ENCODE measurements around the gene OR2J1. TPM values are rescaled to one million over a fixed set of nuclear protein-coding genes. Genes with fewer than 3 reads are reported as not detected.
"Not testable (repeated sequence)": the region's sequence is repeated elsewhere in the genome, so short reads cannot be mapped to it uniquely, and the experiment has no call there.

Gene OR2J1
- total RNA-seq, 2 donors from 2014 or later, result not detected

DNA sequence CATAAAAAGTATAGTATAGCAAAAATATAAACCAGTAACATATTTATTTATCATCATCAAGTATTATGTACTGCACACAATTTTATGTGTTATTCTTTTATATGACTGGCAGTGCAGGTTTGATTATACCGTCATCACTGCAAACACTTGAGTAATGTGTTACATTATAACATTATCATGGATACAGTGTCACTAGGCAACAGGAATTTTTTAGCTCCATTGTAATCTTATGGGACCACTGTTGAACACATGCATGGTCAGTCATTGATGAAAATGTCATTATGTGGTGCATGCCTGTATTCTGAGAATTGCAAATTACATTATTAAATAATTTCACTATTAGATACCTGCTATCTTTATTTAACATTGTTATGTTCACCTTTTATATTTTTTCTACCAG lies 42.3 kb downstream of the OR2J1 start:
- H3K27me3 ChIP-seq, result no peaks in the 10 kb centered on the region
- no peak overlapping the region for H3K9ac ChIP-seq (ENCODE audit: low read depth in 2 of 2, low read length in 2 of 2)
- no peak for DNase-seq
- H3K4me1 ChIP-seq, result no peaks in the 10 kb centered on the region
- H3K36me3 ChIP-seq, result no peaks in the 10 kb centered on the region
- no peak overlapping the region for H3K4me3 ChIP-seq
- H3K9me3 ChIP-seq, result no peaks in the 10 kb centered on the region
- H3K27ac ChIP-seq, result no peak overlapping the region
- intact Hi-C loops (cut with DNase I), result no loop called here
- TF ChIP-seq, protein P1, sequence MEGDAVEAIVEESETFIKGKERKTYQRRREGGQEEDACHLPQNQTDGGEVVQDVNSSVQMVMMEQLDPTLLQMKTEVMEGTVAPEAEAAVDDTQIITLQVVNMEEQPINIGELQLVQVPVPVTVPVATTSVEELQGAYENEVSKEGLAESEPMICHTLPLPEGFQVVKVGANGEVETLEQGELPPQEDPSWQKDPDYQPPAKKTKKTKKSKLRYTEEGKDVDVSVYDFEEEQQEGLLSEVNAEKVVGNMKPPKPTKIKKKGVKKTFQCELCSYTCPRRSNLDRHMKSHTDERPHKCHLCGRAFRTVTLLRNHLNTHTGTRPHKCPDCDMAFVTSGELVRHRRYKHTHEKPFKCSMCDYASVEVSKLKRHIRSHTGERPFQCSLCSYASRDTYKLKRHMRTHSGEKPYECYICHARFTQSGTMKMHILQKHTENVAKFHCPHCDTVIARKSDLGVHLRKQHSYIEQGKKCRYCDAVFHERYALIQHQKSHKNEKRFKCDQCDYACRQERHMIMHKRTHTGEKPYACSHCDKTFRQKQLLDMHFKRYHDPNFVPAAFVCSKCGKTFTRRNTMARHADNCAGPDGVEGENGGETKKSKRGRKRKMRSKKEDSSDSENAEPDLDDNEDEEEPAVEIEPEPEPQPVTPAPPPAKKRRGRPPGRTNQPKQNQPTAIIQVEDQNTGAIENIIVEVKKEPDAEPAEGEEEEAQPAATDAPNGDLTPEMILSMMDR (IDR thresholded peaks at IDR 0.05), result no peak

DNA sequence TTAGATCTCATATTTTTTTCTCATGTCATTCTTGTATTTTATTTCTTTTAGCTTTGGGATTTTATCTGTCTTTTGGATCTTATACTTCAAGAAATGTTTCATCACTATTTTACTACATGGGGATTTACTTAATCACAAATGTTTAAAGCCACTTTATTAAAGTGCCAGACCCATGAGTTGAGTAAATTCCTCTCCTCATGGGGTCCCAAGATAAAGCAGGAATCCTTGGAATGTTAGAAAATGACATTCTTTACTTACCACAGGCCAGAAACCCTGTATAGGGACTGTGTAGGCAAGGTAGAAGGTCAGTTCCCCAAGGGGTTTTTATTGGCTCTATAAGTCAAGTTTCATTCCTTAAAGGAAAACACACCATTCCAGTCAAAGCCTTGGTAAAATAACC lies 43.0 kb downstream of the OR2J1 start:
- Histone ChIP-seq H3K27ac (no peak overlapping the region), H3K4me1 (no peaks in the 10 kb centered on the region), H3K27me3 (no peaks in the 10 kb centered on the region), H3K9me3 (no peaks in the 10 kb centered on the region), H3K36me3 (no peaks in the 10 kb centered on the region), H3K4me3 (no peak overlapping the region), H3K9ac (ENCODE audit: low read depth in 2 of 2, low read length in 2 of 2) (no peak overlapping the region)
- no peak for DNase-seq
- intact Hi-C loops (cut with DNase I), result no loop called here
- TF ChIP-seq, protein P1 (IDR thresholded peaks at IDR 0.05), result no peak

DNA sequence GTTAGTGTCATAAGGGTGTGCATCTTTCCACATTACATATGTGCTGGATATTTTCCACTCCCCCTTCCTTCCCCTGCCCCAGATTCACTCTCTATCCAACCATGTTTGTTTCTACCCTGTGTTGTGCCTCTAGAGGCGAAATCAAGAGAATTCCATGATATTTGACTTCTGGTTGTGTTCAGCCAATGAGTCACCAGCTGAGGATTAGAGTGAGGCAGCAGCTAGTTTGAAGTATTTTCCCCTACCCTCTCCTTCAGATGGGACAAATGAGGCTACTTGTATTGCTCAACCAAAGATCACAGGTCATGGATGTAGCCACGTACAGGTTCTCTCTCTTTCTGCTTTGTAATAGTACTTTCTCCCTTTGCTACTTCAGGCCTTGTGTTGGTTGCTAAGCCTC lies 46.9 kb downstream of the OR2J1 start:
- no peak overlapping the region for H3K9ac ChIP-seq (ENCODE audit: low read depth in 2 of 2, low read length in 2 of 2)
- no peaks in the 10 kb centered on the region for H3K9me3 ChIP-seq
- no peaks in the 10 kb centered on the region for H3K27me3 ChIP-seq
- DNase-seq, result no peak
- intact Hi-C loops (cut with DNase I), result no loop called here
- H3K27ac ChIP-seq, result no peak overlapping the region
- TF ChIP-seq, protein P1 (IDR thresholded peaks at IDR 0.05), result no peak
- H3K36me3 ChIP-seq, result no peaks in the 10 kb centered on the region
- no peaks in the 10 kb centered on the region for H3K4me1 ChIP-seq
- H3K4me3 ChIP-seq, result no peak overlapping the region

DNA sequence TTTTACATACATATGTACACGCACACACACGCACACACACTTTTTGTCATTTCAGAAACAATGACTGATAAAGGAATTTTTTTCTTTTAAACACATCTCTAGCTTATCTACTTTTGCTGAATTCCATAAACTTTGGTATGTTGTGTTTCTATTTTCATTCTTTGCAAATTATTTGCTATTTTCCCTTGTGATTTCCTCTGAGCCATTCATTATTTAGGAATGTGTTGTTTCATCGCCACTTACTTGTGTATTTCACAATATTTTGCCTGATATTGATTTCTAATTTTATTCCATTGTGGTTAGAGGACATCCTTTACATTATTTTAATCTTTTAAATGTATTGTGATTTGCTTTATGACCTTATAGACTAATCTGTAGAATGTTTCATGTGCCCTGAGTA lies 47.8 kb downstream of the OR2J1 start:
- Histone ChIP-seq H3K27me3 (no peaks in the 10 kb centered on the region), H3K4me1 (no peaks in the 10 kb centered on the region), H3K9me3 (no peaks in the 10 kb centered on the region), H3K36me3 (no peaks in the 10 kb centered on the region), H3K27ac (no peak overlapping the region), H3K4me3 (no peak overlapping the region), H3K9ac (ENCODE audit: low read depth in 2 of 2, low read length in 2 of 2) (no peak overlapping the region)
- intact Hi-C loops (cut with DNase I), result no loop called here
- TF ChIP-seq, protein P1 (IDR thresholded peaks at IDR 0.05), result no peak
- DNase-seq, result no peak

DNA sequence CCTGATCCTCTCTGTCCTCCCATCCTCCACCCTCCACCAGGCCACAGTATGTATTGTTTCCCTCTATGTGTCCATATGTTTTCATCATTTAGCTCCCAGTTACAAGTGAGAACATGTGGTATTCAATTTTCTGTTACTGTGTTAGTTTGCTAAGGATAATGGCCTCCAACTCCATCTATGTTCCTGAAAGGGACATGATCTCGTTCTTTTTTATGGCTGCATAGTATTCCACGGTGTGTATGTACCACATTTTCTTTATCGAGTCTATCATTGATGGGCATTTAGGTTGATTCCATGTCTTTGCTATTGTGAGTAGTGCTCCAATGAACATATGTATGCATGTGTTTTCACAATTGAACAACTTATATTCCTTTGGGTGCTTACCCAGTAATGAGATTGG lies 50.2 kb downstream of the OR2J1 start:
- DNase-seq; H3K27me3 ChIP-seq; H3K4me3 ChIP-seq; H3K9me3 ChIP-seq; H3K36me3 ChIP-seq; H3K4me1 ChIP-seq; H3K9ac ChIP-seq (ENCODE audit: low read depth in 2 of 2, low read length in 2 of 2); intact Hi-C loops (cut with DNase I); H3K27ac ChIP-seq: not testable (repeated sequence)

Other genes starting within 250 kb of the OR2J1 start
- 10 to 100 TPM; 26.9 to 47.7 TPM for gene TRIM27, start 175.5 kb upstream of the OR2J1 start, total RNA-seq
- gene ZNF311, start 94.2 kb upstream of the OR2J1 start, total RNA-seq, result 1 to 10 TPM; 1.1 to 2.1 TPM
- gene OR2W1, start 54.3 kb upstream of the OR2J1 start, total RNA-seq, result not detected
- gene OR2B3, start 12.2 kb upstream of the OR2J1 start, total RNA-seq, result not detected
- gene OR2J3, start 8.6 kb downstream of the OR2J1 start, total RNA-seq, result not detected
- gene OR2J2, start 71.4 kb downstream of the OR2J1 start, total RNA-seq, result not detected
- not detected for gene OR14J1, start 202.2 kb downstream of the OR2J1 start, total RNA-seq

Measured in colonic mucosa (tissue), 4 donors.